Measurements from ENCODE around the gene TRPV6.

TRPV6 gene

DNA sequence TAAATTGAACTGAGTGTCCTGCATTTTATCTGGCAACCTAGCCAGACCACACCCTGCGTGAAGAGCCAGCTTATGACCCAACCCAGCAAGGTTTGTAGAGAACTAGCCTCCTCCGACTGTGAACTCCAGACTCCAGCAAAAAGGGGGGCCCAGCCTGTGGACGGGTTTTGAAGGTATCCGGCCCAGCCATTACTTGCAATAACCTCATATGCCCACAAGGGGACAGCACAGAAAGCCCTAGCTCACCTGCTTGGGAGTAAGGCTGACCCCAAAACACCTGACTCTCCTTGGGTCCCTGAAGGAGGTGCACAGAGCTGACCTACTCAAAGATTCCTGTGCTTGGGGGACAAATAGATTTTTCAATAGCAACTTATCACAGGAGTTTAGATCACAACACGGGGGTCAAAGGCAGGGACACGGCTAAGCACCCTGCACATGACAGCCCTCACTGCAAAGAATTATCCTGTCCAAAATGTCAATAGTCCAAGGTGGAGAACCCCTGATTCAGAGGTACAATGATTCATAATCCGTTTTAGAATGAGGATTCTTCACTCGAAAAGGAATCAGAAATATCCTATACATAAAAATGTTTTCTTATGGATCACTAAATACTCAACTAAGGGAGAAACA is 4.6 kb downstream of the TRPV6 start:
- H3K27me3 Mint-ChIP-seq = no peaks in the 10 kb centered on the region
- H3K4me1 Mint-ChIP-seq = no peaks in the 10 kb centered on the region
- no peaks in the 10 kb centered on the region for H3K9me3 Mint-ChIP-seq
- H3K27ac Mint-ChIP-seq = no peak overlapping the region
- H3K36me3 Mint-ChIP-seq = no peaks in the 10 kb centered on the region
- no peak overlapping the region for H3K4me3 Mint-ChIP-seq

DNA sequence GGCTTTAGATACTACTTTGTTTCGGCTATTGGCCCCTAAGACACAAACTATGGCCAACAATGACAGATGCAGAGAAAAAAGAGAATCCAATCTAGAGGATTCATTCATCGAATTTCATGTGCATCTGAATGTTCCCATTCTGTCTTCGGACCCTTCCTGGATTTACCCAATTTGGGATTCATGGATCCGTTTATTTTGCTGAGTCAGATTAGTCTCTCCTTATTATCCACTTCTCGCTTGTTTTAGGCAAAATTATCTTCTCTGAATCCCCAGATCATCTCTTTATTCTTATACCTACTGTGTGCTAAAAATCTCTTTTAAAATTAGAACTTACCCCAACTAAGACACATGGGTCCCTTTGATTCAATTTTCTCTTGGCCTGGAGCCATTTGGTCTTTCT is 6.5 kb downstream of the TRPV6 start:
- H3K36me3 Mint-ChIP-seq = no peaks in the 10 kb centered on the region

DNA sequence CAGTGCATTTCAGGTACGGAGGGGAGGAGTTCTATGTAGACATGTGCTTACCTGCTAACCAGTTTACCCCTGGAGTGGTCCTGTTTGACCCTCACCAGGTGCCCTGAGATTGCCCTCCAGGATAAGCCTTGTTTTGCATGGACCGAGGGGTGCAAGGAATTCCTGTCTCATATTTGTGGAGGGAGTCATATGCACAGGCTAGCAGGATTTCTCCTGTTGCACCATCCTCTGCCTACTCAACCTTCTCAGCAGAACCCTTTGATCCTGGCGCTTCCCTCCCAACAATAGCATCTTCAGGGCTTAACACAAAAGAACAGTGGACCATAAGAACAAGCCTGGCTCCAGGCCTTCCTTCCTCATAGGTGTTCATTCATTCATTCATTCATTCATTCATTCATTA is 7.2 kb downstream of the TRPV6 start:
- no peaks in the 10 kb centered on the region for H3K9me3 Mint-ChIP-seq
- no peak overlapping the region for H3K27ac Mint-ChIP-seq
- no peaks in the 10 kb centered on the region for H3K27me3 Mint-ChIP-seq
- no peaks in the 10 kb centered on the region for H3K4me1 Mint-ChIP-seq
- no peak overlapping the region for H3K4me3 Mint-ChIP-seq
- H3K36me3 Mint-ChIP-seq = no peaks in the 10 kb centered on the region

More for the DNA sequence above, 6.5 kb downstream of the TRPV6 start:
- Mint-ChIP-seq H3K27ac (no peak overlapping the region), H3K27me3 (no peaks in the 10 kb centered on the region), H3K9me3 (no peaks in the 10 kb centered on the region), H3K4me1 (no peaks in the 10 kb centered on the region), H3K4me3 (no peak overlapping the region)

DNA sequence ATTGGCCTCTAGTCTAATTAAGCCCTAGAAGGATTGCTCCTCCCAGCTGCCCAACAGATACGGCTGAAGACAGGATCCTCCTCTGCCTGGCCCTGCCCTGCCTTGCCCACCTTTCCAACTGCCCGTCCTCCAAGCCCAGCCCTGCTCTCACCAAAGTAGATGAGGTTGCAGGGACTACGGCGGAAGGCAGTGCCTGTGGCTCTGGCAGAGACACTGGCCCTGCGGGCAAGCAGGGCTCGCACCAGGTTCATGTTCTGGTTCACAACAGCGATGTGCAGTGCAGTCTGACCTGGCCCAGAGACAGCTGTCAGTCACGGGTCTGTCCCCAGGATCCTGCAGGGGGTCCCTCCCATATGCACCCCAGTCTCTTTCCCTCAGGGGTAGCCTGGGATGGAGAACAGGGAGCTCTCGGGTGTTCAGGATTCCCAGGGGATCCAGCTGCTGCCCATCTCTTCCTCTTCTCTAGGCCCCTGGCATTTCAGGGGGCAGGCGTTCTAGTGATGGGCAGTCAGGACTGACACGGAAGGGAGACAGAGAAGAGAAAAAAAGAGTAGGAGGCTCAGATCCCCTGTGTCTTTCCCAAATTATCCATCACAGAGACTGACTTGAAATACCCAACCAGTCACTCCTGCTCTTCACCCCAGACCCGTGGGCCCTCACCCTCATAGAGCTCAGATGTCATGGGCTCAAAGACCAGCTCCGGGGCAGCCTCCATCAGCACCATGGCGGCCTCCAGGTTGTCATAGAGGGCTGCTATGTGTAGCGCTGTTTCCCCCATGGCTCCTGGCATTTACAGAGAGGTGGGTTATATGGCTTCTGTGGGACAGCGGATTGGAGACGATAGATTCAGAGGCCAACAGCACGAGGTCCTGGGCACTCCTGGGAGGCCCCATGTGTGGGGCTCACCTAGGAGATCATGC is 8.3 kb downstream of the TRPV6 start:
- H3K36me3 Mint-ChIP-seq = no peaks in the 10 kb centered on the region
- H3K27me3 Mint-ChIP-seq = no peaks in the 10 kb centered on the region

DNA sequence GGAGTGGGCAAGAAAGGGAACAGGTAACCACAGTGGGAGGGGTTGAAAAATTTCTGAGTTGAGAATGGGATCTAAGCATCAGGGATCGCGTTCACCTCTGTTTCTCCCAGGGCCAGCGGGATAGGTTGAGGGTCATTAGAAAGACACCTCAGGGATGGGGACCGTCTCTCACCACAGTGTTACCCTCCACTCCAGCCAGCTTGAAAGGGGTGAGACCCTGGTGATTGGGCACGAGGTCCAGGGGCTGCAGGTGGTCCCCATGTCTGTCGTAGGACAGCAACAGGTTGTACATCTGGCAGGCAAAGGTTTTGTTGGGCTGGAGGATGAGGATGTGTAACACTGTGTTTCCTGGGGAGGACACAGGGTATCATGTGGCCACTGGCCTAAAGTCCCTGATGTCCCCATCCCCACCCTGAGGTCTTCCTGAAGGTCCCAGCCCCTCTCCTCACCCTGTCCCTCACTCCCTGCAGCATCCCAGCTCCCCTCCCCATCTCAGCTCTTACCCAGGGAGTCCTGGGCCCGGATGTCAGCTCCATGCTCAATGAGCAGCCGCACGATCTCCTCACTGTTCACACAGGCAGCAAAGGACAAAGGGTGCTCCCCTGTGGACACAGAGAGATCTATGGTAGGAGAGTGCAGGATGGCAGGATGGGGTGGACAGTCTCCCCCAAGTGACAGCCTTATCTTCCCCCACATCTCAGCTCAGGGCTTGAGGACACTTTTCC is 9.1 kb downstream of the TRPV6 start:
- Mint-ChIP-seq H3K36me3 (no peaks in the 10 kb centered on the region), H3K9me3 (no peaks in the 10 kb centered on the region), H3K4me3 (no peak overlapping the region), H3K4me1 (no peaks in the 10 kb centered on the region), H3K27ac (no peak overlapping the region), H3K27me3 (no peaks in the 10 kb centered on the region)

More for the DNA sequence above, 8.3 kb downstream of the TRPV6 start:
- Mint-ChIP-seq H3K27ac (no peak overlapping the region), H3K9me3 (no peaks in the 10 kb centered on the region), H3K4me1 (no peaks in the 10 kb centered on the region), H3K4me3 (no peak overlapping the region)

DNA sequence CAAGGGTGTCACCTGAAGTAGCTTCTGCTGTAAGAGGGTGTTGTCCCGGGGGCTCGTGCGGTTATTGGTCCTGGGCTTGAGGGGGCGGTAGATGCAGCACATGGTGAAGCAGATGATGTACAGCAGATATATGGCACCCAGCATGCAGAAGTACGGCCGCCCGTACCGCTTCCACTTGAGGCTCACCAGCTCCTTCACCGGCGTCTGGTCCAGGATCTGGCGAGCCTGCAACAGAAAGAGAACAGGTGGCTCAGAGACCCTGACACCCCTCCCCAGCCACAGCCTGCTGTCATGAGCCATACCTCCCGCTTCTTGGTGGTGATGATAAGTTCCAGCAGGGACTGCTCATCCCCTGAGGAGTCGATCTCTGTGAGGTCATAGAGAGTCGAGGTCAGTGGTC is 10.1 kb downstream of the TRPV6 start:
- Mint-ChIP-seq H3K4me1 (no peaks in the 10 kb centered on the region), H3K4me3 (no peak overlapping the region), H3K36me3 (no peaks in the 10 kb centered on the region), H3K9me3 (no peaks in the 10 kb centered on the region), H3K27ac (no peak overlapping the region), H3K27me3 (no peaks in the 10 kb centered on the region)

DNA sequence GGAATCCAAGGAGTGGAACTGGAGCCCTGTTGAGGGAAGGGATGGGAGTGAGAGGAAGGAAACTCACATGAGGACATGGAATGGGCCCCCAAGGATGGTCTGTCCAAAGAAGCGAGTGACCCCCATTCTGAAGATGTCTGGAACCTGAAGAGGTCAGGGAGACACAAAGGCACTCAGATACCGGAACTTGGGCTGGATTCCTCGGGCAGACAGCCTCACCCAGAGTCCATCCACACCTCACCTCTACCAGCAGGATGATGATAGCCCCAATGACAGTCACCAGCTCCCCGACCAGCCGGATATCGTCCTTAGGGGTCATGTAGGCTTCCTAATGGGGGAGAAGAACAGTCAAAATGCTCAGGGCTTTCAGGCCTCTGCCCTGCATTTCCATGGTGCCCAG is 10.7 kb downstream of the TRPV6 start:
- Mint-ChIP-seq H3K4me1 (no peaks in the 10 kb centered on the region), H3K27me3 (no peaks in the 10 kb centered on the region), H3K9me3 (no peaks in the 10 kb centered on the region), H3K36me3 (peaks cover 2% of the 10 kb centered on the region), H3K27ac (no peak overlapping the region), H3K4me3 (no peak overlapping the region)

DNA sequence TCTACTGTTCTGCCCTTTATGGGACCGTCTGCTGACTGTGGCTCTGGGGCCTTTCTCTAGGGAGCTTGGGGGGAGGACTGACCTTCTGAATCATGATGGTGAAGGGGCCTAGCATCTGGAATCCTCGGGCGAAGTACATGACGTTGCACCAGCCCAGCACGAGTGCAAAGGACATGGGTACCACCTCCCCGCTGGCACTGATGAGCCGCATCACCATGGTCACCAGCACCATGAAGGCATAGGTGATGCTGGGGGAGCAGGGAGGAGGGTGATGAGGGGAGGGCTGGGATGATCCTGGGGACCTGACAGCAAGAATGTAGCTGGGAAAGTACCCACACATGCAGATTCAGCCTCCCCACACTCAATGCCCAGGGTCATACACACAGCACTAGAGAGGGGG is 11.1 kb downstream of the TRPV6 start:
- H3K36me3 Mint-ChIP-seq = peaks cover 2% of the 10 kb centered on the region
- no peaks in the 10 kb centered on the region for H3K9me3 Mint-ChIP-seq
- no peaks in the 10 kb centered on the region for H3K4me1 Mint-ChIP-seq
- no peaks in the 10 kb centered on the region for H3K27me3 Mint-ChIP-seq
- H3K4me3 Mint-ChIP-seq = no peak overlapping the region
- H3K27ac Mint-ChIP-seq = no peak overlapping the region

DNA sequence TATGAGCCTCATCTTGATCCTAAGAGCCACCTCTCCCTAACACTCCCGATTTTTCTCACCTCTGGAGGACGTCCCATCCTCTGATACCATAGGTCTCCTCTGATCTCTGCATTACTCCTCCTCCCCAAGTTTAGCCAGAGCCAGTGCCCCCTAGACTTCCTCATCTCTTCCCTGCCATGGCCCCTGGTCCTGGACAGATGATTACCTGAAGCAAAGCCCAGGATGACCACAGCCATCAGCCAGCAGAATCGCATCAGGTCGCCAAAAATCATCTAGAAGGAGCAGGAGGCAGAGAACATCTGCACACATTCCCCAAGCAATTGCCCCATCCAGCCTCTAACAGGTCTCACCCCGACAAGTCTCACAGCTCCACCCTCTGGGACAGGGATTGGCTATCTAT is 11.7 kb downstream of the TRPV6 start:
- Mint-ChIP-seq H3K27ac (no peak overlapping the region), H3K4me1 (no peaks in the 10 kb centered on the region), H3K27me3 (no peaks in the 10 kb centered on the region), H3K36me3 (peaks cover 2% of the 10 kb centered on the region), H3K9me3 (no peaks in the 10 kb centered on the region), H3K4me3 (no peak overlapping the region)

DNA sequence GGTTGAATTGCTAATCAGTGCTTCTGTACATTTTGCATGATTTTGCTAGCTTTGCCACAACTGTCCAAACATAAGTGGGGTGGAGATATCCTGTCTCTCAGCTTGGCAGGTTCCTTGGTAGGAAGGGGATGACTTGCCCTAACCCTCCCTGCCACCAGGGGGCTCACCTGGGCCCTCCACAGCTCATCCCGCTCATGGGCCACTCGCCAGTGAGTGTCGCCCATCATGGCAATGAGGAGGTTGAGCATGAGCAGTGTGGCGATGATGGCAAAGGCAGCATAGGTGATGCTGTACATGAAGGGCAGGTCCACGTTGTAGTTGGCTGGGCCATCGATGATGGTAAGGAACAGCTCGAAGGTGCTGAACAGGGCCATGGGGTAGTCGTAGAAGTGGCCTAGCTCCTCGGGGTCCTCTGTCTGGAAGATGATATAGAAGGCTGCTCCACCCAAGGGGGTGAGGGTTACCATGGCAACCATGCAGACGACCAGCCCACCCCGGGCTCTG is 12.2 kb downstream of the TRPV6 start:
- Mint-ChIP-seq H3K36me3 (peaks cover 2% of the 10 kb centered on the region), H3K4me3 (no peak overlapping the region), H3K4me1 (no peaks in the 10 kb centered on the region), H3K27me3 (no peaks in the 10 kb centered on the region), H3K27ac (no peak overlapping the region), H3K9me3 (no peaks in the 10 kb centered on the region)

DNA sequence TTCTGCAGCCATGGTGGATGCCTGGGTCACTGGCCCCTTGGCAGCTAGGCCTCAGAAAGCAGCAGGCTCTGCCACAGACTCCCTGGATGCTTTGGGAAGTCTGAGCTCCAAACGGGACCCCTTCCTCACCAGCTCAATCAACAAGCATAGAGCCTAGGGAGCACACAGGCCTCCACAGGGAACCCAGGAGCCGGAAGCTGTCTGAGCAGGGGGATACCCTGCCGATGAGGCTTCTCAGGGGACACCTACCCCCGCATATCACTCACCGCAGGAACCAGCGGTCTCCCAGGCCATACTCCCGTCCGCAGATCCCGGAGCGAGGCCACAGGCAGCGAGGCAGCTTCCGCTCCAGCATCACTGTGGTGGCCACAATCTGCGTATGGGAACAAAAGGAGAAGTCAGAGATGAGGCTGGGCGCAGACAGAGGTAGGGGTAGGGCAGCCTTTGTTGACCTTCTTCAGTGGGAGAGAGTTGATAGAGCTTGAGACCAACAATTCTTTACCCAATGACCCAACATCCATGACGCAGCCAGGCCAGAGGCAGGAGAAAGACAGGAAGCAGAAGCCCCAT is 13.4 kb downstream of the TRPV6 start:
- Mint-ChIP-seq H3K27ac (no peak overlapping the region), H3K27me3 (no peaks in the 10 kb centered on the region), H3K4me1 (no peaks in the 10 kb centered on the region), H3K4me3 (no peak overlapping the region), H3K36me3 (peaks cover 2% of the 10 kb centered on the region), H3K9me3 (no peaks in the 10 kb centered on the region)

DNA sequence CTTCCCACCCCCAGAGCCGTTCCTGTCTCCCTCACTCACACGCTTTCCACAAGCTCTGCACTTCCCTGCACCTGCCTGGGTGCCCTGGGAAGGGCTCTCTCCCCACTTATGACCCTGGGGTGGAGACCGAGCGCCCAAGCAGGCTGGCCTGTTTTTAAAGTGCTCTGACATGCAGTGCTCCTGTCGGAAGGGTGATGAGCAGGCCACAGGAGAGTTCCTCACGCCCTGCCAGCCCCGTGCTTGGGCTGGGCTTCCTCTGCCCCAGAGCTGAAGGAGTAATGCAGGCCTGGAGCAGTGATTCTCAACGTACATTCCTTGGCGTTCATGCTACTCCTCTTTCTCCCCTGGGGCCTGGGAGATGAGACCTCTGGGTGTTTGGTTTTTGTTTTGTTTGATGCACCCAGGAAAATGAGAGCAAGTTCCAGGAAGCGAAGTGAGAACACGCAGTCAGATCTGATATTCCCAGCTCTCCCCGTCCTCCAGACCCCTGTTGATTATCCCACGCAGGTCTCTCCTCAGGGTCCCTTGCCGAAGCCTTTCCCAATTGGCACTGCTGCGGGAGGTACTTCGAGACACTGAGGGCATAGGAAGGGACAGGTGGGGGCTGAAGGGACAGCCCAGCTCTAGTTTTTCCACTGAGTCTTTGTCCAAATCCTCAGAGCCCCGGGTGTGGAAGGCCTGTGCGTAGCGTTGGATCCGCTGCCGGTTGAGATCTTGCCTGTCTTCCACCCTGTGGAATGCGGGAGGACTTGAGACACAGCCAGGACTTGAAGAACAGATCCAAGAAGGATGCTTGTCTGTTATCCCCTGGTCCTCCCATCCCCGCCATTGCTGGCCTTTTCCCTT is 14.1 kb downstream of the TRPV6 start:
- Mint-ChIP-seq H3K4me1 (no peaks in the 10 kb centered on the region), H3K27ac (no peak overlapping the region), H3K36me3 (peaks cover 2% of the 10 kb centered on the region), H3K27me3 (no peaks in the 10 kb centered on the region), H3K4me3 (no peak overlapping the region), H3K9me3 (no peaks in the 10 kb centered on the region)

DNA sequence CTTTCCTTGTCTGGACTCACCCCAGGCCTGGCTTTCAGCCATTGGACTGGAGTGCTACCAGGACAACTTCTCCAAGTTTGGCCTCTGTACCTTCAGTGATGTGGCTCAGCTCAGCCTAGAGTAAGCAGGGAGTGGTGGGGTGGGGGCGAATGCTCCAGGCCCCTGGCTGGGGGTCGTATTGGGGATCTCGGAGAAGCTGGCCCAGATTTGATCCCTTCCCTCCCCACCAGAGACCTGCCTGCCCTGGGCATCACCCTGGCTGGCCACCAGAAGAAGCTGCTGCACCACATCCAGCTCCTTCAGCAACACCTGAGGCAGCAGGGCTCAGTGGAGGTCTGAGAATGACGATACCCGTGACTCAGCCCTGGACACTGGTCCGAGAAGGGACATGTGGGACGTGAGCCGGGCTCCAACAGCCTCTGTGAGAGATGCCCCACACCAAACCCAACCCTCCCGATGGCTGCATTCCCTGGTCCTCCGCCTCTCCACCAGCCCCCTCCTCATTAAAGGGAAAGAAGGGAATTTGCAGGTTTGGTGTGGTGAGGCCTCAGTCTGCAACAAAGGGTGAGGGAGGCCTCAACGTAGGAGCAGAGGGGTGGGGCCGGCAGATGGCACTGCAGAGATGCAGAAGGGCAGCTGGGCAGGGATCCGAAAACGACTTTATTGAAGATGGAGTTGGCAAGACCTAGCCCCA is 14.8 kb downstream of the TRPV6 start:
- Mint-ChIP-seq H3K27ac (no peak overlapping the region), H3K4me1 (no peaks in the 10 kb centered on the region), H3K36me3 (peaks cover 2% of the 10 kb centered on the region), H3K4me3 (no peak overlapping the region), H3K27me3 (no peaks in the 10 kb centered on the region), H3K9me3 (no peaks in the 10 kb centered on the region)

DNA sequence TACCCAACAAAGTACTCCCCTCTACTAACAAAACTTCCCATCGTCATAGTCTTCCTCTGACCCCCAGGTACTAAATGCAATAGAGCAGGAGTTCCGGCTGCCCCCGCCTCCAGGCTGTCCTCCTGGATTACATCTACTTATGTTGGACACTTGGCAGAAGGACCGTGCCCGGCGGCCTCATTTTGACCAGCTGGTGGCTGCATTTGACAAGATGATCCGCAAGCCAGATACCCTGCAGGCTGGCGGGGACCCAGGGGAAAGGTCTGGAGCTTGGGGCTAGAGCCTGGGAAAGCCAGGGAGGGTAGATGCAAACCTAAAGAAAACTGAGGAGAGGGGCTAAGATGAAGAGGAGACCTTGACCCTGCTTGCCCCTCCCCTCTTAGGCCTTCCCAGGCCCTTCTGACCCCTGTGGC is 15.4 kb downstream of the TRPV6 start:
- no peak overlapping the region for H3K27ac Mint-ChIP-seq

More for the DNA sequence above, 15.4 kb downstream of the TRPV6 start:
- no peaks in the 10 kb centered on the region for H3K9me3 Mint-ChIP-seq
- H3K4me1 Mint-ChIP-seq = no peaks in the 10 kb centered on the region
- peaks cover 2% of the 10 kb centered on the region for H3K36me3 Mint-ChIP-seq
- H3K4me3 Mint-ChIP-seq = no peak overlapping the region
- no peaks in the 10 kb centered on the region for H3K27me3 Mint-ChIP-seq
